WTC11 (cell line): Measurements from ENCODE around the gene PPP2R2C. TPM values are rescaled to one million over a fixed set of nuclear protein-coding genes. Genes with fewer than 3 reads are reported as not detected.

Source experiments
- ATAC-seq: fragments of 200-7000 bp; cut with Tn5 transposase; 2 replicates; pipeline ENCODE4 v1.10.0; 2021; ENCODE audit warnings: mild to moderate bottlenecking, moderate library complexity
- CTCF ChIA-PET: fragments of 300-600 bp; sonication (Branson Sonifier 250); formaldehyde crosslinking; loops from one replicate; lab custom pipeline; 2021; ENCODE audit warnings: antibody characterized with exemption; lab: Charles Lee
- POLR2A ChIA-PET: fragments of 350-600 bp; sonication (Branson Sonifier 250); formaldehyde crosslinking; loops from one replicate; lab custom pipeline; 2021; ENCODE audit warnings: antibody characterized with exemption; lab: Charles Lee
- DNase-seq: peaks from one replicate; pipeline ENCODE4 v3.0.0; 2021; ENCODE audit warnings: low spot score
- H3K27ac Mint-ChIP-seq: 2 replicates; pipeline ENCODE4 v1.8.0; 2021; ENCODE audit warnings: mixed read lengths
- H3K27me3 Mint-ChIP-seq: 2 replicates; pipeline ENCODE4 v1.8.0; 2021; ENCODE audit warnings: low read depth, mild to moderate bottlenecking, moderate library complexity, mixed read lengths
- H3K36me3 Mint-ChIP-seq: 2 replicates; pipeline ENCODE4 v1.8.0; 2021; ENCODE audit warnings: mixed read lengths
- H3K4me1 Mint-ChIP-seq: 2 replicates; pipeline ENCODE4 v1.8.0; 2022; ENCODE audit warnings: mixed read lengths
- H3K4me3 Mint-ChIP-seq: 2 replicates; pipeline ENCODE4 v1.8.0; 2021; ENCODE audit warnings: mild to moderate bottlenecking, moderate library complexity, mixed read lengths
- H3K9me3 Mint-ChIP-seq: 2 replicates; pipeline ENCODE4 v1.8.0; 2021; ENCODE audit warnings: mixed read lengths
- AFF4 ChIP-seq: sonication (generic); formaldehyde crosslinking; IDR thresholded peaks from 2 replicates; pipeline ENCODE4 v1.8.1; 2023; ENCODE audit warnings: mild to moderate bottlenecking, missing genetic modification reagents, borderline replicate concordance
- CTCF ChIP-seq: fragments of 200-600 bp; IDR thresholded peaks from 2 replicates; pipeline ENCODE4 v1.8.0; 2022; ENCODE audit warnings: antibody characterized with exemption
- E2F4 ChIP-seq: sonication (generic); formaldehyde crosslinking; IDR thresholded peaks from 2 replicates; pipeline ENCODE4 v1.8.1; 2022; ENCODE audit warnings: low read depth, mild to moderate bottlenecking, moderate library complexity, missing genetic modification reagents, borderline replicate concordance
- MLX ChIP-seq: sonication (generic); formaldehyde crosslinking; IDR thresholded peaks from 2 replicates; pipeline ENCODE4 v1.8.1; 2023; ENCODE audit warnings: mild to moderate bottlenecking, missing genetic modification reagents, moderate library complexity
- RORB ChIP-seq: fragments of 250-450 bp; sonication (Bioruptor Pico); IDR thresholded peaks from 2 replicates; pipeline ENCODE4 v1.9.0; 2021; ENCODE audit warnings: mild to moderate bottlenecking
- USF1 ChIP-seq: sonication (generic); formaldehyde crosslinking; IDR thresholded peaks from 2 replicates; pipeline ENCODE4 v1.8.0; 2022; ENCODE audit warnings: mild to moderate bottlenecking, missing genetic modification reagents
- ZBTB21 ChIP-seq: sonication (generic); formaldehyde crosslinking; IDR thresholded peaks from 2 replicates; pipeline ENCODE4 v1.8.1; 2023; ENCODE audit warnings: mild to moderate bottlenecking, missing genetic modification reagents, borderline replicate concordance
- ZBTB43 ChIP-seq: sonication (generic); formaldehyde crosslinking; IDR thresholded peaks from 2 replicates; pipeline ENCODE4 v1.8.1; 2023; ENCODE audit warnings: mild to moderate bottlenecking, missing genetic modification reagents
- ZNF138 ChIP-seq: sonication (generic); formaldehyde crosslinking; conservative IDR thresholded peaks from 2 replicates; pipeline ENCODE4 v1.8.1; 2022; ENCODE audit warnings: mild to moderate bottlenecking, moderate library complexity, missing genetic modification reagents
- ZNF423 ChIP-seq: fragments of 250-450 bp; sonication (Bioruptor Pico); IDR thresholded peaks from 2 replicates; pipeline ENCODE4 v2.1.2; 2022; ENCODE audit warnings: mild to moderate bottlenecking, moderate library complexity
- ZNF425 ChIP-seq: fragments of 250-450 bp; sonication (Bioruptor Pico); conservative IDR thresholded peaks from 2 replicates; pipeline ENCODE4 v1.9.0; 2021; ENCODE audit warnings: mild to moderate bottlenecking
- total RNA-seq: library from RNA; stranded (reverse); gene quantifications from 3 replicates; pipeline ENCODE4 v1.2.3, GENCODE V29; 2021

Gene PPP2R2C
- total RNA-seq, 1 experiment from 2014 or later = 11.5 TPM

- Mint-ChIP-seq H3K36me3 (peaks cover 2% of the 10 kb centered on the region), H3K9me3 (peaks cover 26% of the 10 kb centered on the region), H3K4me3 (no peak overlapping the region), H3K4me1 (peaks cover 20% of the 10 kb centered on the region), H3K27ac (no peak overlapping the region), H3K27me3 (no peaks in the 10 kb centered on the region; the same call in 1 of the 2 replicates)
- TF ChIP-seq ZNF138 (no peak), ZNF423 (no peak), USF1 (CRISPR knock-in tag) (no peak), E2F4 (CRISPR knock-in tag) (no peak), ZBTB43 (CRISPR knock-in tag) (no peak), ZNF425 (CRISPR knock-in tag) (no peak)
- CTCF ChIA-PET = interaction anchor here (1.0 to 15.7 kb wide), 7 partner anchors 15 to 336 kb away, joined by 3 to 713 read pairs (median 4); partner anchors contain the start of gene WFS1
- POLR2A ChIA-PET = no interaction called here
- ATAC-seq = no peak
- DNase-seq = no peak
Measured at GRCh38 chr4:6334203-6334887, 138.1 kb downstream of the PPP2R2C start.

- ATAC-seq (no peak), DNase-seq (no peak)
- peaks cover 2% of the 10 kb centered on the region for H3K36me3 Mint-ChIP-seq
- peaks cover 26% of the 10 kb centered on the region for H3K9me3 Mint-ChIP-seq
- H3K27ac Mint-ChIP-seq = no peak overlapping the region
- ChIA-PET CTCF (interaction anchor here (0.5 to 15.7 kb wide), 19 partner anchors 8 to 335 kb away, joined by 3 to 713 read pairs (median 4); partner anchors contain the start of gene WFS1), POLR2A (no interaction called here)
- H3K4me1 Mint-ChIP-seq = peaks cover 19% of the 10 kb centered on the region
- H3K27me3 Mint-ChIP-seq = no peaks in the 10 kb centered on the region; the same call in 1 of the 2 replicates
- no peak overlapping the region for H3K4me3 Mint-ChIP-seq
- TF ChIP-seq CTCF (peak; percentile 41; the same call in 1 of the 2 replicates), MLX (CRISPR knock-in tag) (no peak)
Measured at GRCh38 chr4:6333301-6334202, 138.9 kb downstream of the PPP2R2C start.

GRCh38 chr4:6332669-6333050, 139.8 kb downstream of the PPP2R2C start:
- Mint-ChIP-seq H3K27ac (no peak overlapping the region), H3K4me1 (peaks cover 10% of the 10 kb centered on the region), H3K9me3 (peaks cover 26% of the 10 kb centered on the region), H3K27me3 (no peaks in the 10 kb centered on the region; the same call in 1 of the 2 replicates), H3K4me3 (no peak overlapping the region), H3K36me3 (peaks cover 2% of the 10 kb centered on the region)
- ChIA-PET POLR2A (no interaction called here), CTCF (interaction anchor here (0.5 to 15.7 kb wide), 62 partner anchors 8 to 358 kb away, joined by 3 to 713 read pairs (median 6); partner anchors contain the start of genes JAKMIP1, MAN2B2, MRFAP1 and WFS1)
- ATAC-seq (no peak), DNase-seq (no peak)
- TF ChIP-seq RORB (CRISPR knock-in tag) (no peak), ZBTB21 (CRISPR knock-in tag) (no peak), AFF4 (no peak), MLX (CRISPR knock-in tag) (no peak)
